Aorta (tissue), 5 donors: ENCODE data around the gene C10orf90. TPM values are rescaled to one million over a fixed set of nuclear protein-coding genes. Genes with fewer than 3 reads are reported as not detected.

Source experiments
- ATAC-seq: fragments of 200-7000 bp; cut with Tn5 transposase; one replicate; pipeline ENCODE4 v1.9.1; 2022; ENCODE audit warnings: moderate library complexity; ENCODE audit not compliant: low FRiP score
- DNase-seq, 2 donors: peaks; one replicate each; pipeline ENCODE4 v3.0.0-alpha.2; 2020
- H3K27ac ChIP-seq, 2 donors: one replicate each; pipeline ENCODE4 v1.5.1; 2013; ENCODE audit warnings: low read length in 2 of 2, mild to moderate bottlenecking in 2 of 2, moderate library complexity in 2 of 2, control low read depth in 1 of 2, inconsistent platforms in 1 of 2, low read depth in 1 of 2
- H3K27me3 ChIP-seq, 2 donors: one replicate each; pipeline ENCODE4 v1.6.1; 2013; ENCODE audit warnings: control low read depth in 1 of 2, low read length in 1 of 2, mild to moderate bottlenecking in 1 of 2, moderate library complexity in 1 of 2; ENCODE audit not compliant: insufficient read depth in 2 of 2, control insufficient read depth in 1 of 2
- H3K36me3 ChIP-seq, 2 donors: one replicate each; pipeline ENCODE4 v1.6.1; 2013; ENCODE audit warnings: control low read depth in 1 of 2, low read length in 1 of 2, mild to moderate bottlenecking in 1 of 2; ENCODE audit not compliant: insufficient read depth in 2 of 2, control insufficient read depth in 1 of 2
- H3K4me1 ChIP-seq, 2 donors: one replicate each; pipeline ENCODE4 v1.6.1; 2013; ENCODE audit warnings: low read length in 2 of 2, control low read depth in 1 of 2, mild to moderate bottlenecking in 1 of 2, moderate library complexity in 1 of 2; ENCODE audit not compliant: insufficient read depth in 2 of 2, control insufficient read depth in 1 of 2
- H3K4me3 ChIP-seq, 2 donors: one replicate each; pipeline ENCODE4 v1.5.1; 2013; ENCODE audit warnings: low read length in 2 of 2, control low read depth in 1 of 2, mild to moderate bottlenecking in 1 of 2
- H3K9me3 ChIP-seq: one replicate; pipeline ENCODE4 v1.6.1; 2013; ENCODE audit warnings: mild to moderate bottlenecking, low read length; ENCODE audit not compliant: control insufficient read depth
- WGBS, 2 donors: extraction: QIAGEN DNeasy Blood & Tissue Kit; methylation state at CpG; one replicate each; pipeline ENCODE4 v1.1.7; 2013; 5-methylcytosine and 5-hydroxymethylcytosine counted together
- intact Hi-C, 2 donors: fragments of 100-400 bp; cut with DNase I; formaldehyde crosslinking; loops; one replicate each; pipeline versions ENCODE4 v1.14.2 to v1.15.0; 2022
- polyA plus RNA-seq, 2 donors: library from polyadenylated mRNA; stranded (reverse); fragments of 200-250 nt; gene quantifications; one replicate each; pipeline ENCODE4 v1.2.3, GENCODE V29; 2013
- total RNA-seq, 2 donors: library from RNA; stranded (reverse); fragmentation: NEBNext Ultra II Directional; extraction: Animal tissue kit (Norgen Biotek cat#: 25700); gene quantifications; one replicate each; pipeline ENCODE4 v1.2.1, GENCODE V29; 2021
- donor health status: healthy with polysubstance abuse.
- donor health status: Bipolar disorder and iron deficiency.
- donor health status: DM: no; HTN: no; CAD: no.
- donor health status: DM: no; HTN: no; CAD: no.
- donor health status: DM: yes; HTN: yes; CAD: no.

The C10orf90 gene
- total and polyA plus RNA-seq, 4 donors: not detected

GRCh38 chr10:126452245-126452644, 218.2 kb downstream of the C10orf90 start:
- ATAC-seq: no peak
- no peak overlapping the region for H3K4me3 ChIP-seq
- no peak overlapping the region for H3K27ac ChIP-seq
- DNase-seq: no peak
- WGBS, 2 donors: 63 to 68% methylated on average over 2 of the region's 2 CpGs
- H3K27me3 ChIP-seq: no peaks in the 10 kb centered on the region
- H3K9me3 ChIP-seq: no peaks in the 10 kb centered on the region
- no peaks in the 10 kb centered on the region for H3K4me1 ChIP-seq
- H3K36me3 ChIP-seq: no peaks in the 10 kb centered on the region
- intact Hi-C loops: no loop called here

DNA sequence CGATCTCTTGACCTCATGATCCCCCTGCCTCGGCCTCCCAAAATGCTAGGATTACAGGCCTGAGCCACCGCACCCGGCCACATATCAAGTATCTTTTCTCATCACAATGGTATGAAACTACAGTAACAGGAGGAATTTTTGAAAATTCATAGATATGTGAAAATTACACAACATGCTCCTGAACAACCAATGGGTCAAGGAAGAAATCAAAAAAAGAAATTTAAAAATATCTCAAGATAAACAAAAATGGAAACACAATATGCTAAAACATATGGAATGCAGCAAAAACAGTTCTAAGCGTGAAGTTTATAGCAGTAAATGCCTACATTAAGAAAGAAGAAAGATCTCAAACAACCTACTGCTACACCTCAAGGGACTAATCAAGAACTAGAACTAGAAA, 222.4 kb downstream of the C10orf90 start:
- no peak for DNase-seq
- Histone ChIP-seq H3K36me3 (no peaks in the 10 kb centered on the region), H3K27ac (no peak overlapping the region), H3K4me3 (no peak overlapping the region), H3K9me3 (no peaks in the 10 kb centered on the region), H3K4me1 (no peaks in the 10 kb centered on the region), H3K27me3 (no peaks in the 10 kb centered on the region)
- no peak for ATAC-seq
- intact Hi-C loops: no loop called here
- 74 to 81% methylated on average over 5 of the region's 5 CpGs for WGBS, 2 donors

GRCh38 chr10:126439942-126440341, 230.6 kb downstream of the C10orf90 start:
- no peak overlapping the region for H3K4me3 ChIP-seq
- H3K9me3 ChIP-seq: peaks cover 9% of the 10 kb centered on the region
- no peak for DNase-seq
- intact Hi-C loops: no loop called here
- 75 to 84% methylated on average over 3 of the region's 3 CpGs for WGBS, 2 donors
- H3K36me3 ChIP-seq: no peaks in the 10 kb centered on the region
- no peak for ATAC-seq
- no peaks in the 10 kb centered on the region for H3K4me1 ChIP-seq
- H3K27me3 ChIP-seq: peaks cover 0 to 2% of the 10 kb centered on the region in 2 donors
- no peak overlapping the region for H3K27ac ChIP-seq

DNA sequence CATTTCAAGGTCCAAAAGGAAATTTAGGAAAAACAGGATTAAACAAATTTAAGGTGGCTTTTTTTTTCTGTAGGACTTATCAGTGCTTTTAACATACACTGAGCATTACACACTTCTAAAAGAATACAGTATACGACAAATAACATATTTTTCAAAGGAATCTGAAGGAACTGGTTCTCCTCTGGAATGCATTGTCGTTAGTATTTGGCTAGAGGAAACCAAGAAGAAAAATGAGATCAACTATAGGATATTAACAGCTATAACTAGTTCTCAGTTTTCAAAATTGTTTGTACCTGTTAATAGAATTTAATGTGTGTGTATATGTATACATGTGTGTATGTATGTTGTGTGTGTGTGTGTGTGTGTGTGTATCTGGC, 232.1 kb downstream of the C10orf90 start:
- no peak for ATAC-seq
- H3K4me1 ChIP-seq: no peaks in the 10 kb centered on the region
- no peak overlapping the region for H3K27ac ChIP-seq
- peaks cover 0 to 2% of the 10 kb centered on the region in 2 donors for H3K27me3 ChIP-seq
- WGBS, 2 donors: 66% methylated on average over 2 of the region's 2 CpGs
- intact Hi-C loops: no loop called here
- no peak for DNase-seq
- H3K36me3 ChIP-seq: no peaks in the 10 kb centered on the region
- peaks cover 9% of the 10 kb centered on the region for H3K9me3 ChIP-seq
- no peak overlapping the region for H3K4me3 ChIP-seq

GRCh38 chr10:126437635-126438406, 232.7 kb downstream of the C10orf90 start:
- H3K9me3 ChIP-seq: peaks cover 9% of the 10 kb centered on the region
- no peak for DNase-seq
- H3K4me1 ChIP-seq: no peaks in the 10 kb centered on the region
- H3K4me3 ChIP-seq: no peak overlapping the region
- H3K27ac ChIP-seq: no peak overlapping the region
- peaks cover 0 to 2% of the 10 kb centered on the region in 2 donors for H3K27me3 ChIP-seq
- H3K36me3 ChIP-seq: no peaks in the 10 kb centered on the region
- intact Hi-C loops: no loop called here
- 91 to 93% methylated on average over 2 of the region's 2 CpGs for WGBS, 2 donors
- ATAC-seq: no peak

GRCh38 chr10:126434235-126434634, 236.3 kb downstream of the C10orf90 start:
- Histone ChIP-seq H3K4me1 (no peaks in the 10 kb centered on the region), H3K27me3 (peaks cover 0 to 2% of the 10 kb centered on the region in 2 donors), H3K4me3 (no peak overlapping the region), H3K36me3 (no peaks in the 10 kb centered on the region), H3K27ac (no peak overlapping the region), H3K9me3 (peaks cover 7% of the 10 kb centered on the region)
- DNase-seq: no peak
- intact Hi-C loops: no loop called here
- 56 to 65% methylated on average over 5 of the region's 5 CpGs for WGBS, 2 donors
- no peak for ATAC-seq

DNA sequence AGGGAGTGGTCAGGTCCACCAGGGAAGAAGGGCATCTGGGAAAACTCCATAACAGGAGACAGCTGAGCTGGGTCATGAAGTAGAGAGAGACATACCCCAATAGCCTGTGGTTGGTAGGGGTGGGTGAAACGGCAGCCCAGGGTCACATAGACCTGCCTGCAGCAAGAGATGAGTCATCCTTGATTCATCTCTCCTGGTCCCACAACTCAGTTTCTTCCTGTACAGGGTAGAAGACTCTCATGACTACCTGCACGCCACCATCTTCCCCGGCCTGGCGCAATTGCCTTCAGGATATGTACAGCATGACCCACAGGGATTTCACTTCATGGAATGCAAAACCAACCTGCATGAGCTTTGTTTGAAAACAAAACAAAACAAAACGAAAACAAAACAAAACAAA, 237.1 kb downstream of the C10orf90 start:
- intact Hi-C loops: no loop called here
- Histone ChIP-seq H3K4me3 (no peak overlapping the region), H3K36me3 (no peaks in the 10 kb centered on the region), H3K4me1 (no peaks in the 10 kb centered on the region), H3K9me3 (peaks cover 3% of the 10 kb centered on the region), H3K27me3 (no peaks in the 10 kb centered on the region), H3K27ac (no peak overlapping the region)
- WGBS, 2 donors: 69% methylated on average over 5 of the region's 5 CpGs
- DNase-seq (no peak), ATAC-seq (no peak)

- 83 to 84% methylated on average over 7 of the region's 7 CpGs for WGBS, 2 donors
- DNase-seq (no peak), ATAC-seq (no peak)
- H3K27me3 ChIP-seq: no peaks in the 10 kb centered on the region
- no peak overlapping the region for H3K4me3 ChIP-seq
- no peak overlapping the region for H3K27ac ChIP-seq
- intact Hi-C loops: no loop called here
- no peaks in the 10 kb centered on the region for H3K36me3 ChIP-seq
- H3K4me1 ChIP-seq: no peaks in the 10 kb centered on the region
- H3K9me3 ChIP-seq: peaks cover 2% of the 10 kb centered on the region
Observed at GRCh38 chr10:126432507-126432906, 238.0 kb downstream of the C10orf90 start.

- Histone ChIP-seq H3K27ac (no peak overlapping the region), H3K4me1 (no peaks in the 10 kb centered on the region), H3K9me3 (no peaks in the 10 kb centered on the region), H3K36me3 (no peaks in the 10 kb centered on the region), H3K4me3 (no peak overlapping the region), H3K27me3 (no peaks in the 10 kb centered on the region)
- DNase-seq (no peak), ATAC-seq (no peak)
- intact Hi-C loops: no loop called here
- 72 to 80% methylated on average over 2 of the region's 2 CpGs for WGBS, 2 donors
Observed at GRCh38 chr10:126431816-126432215, 238.7 kb downstream of the C10orf90 start.
